ENCODE data around the gene TICRR.
A peak's percentile ranks its signal among the peaks of the same experiment; 100 is the strongest.

Gene TICRR

GRCh38 chr15:89629829-89630228, 54.6 kb downstream of the TICRR start:
- no peak for DNase-seq

GRCh38 chr15:89630260-89630659, 55.0 kb downstream of the TICRR start:
- no peak for DNase-seq

- DNase-seq: no peak
Observed at GRCh38 chr15:89630974-89631901, 56.0 kb downstream of the TICRR start.

- no peak for DNase-seq
Observed at GRCh38 chr15:89631902-89632264, 56.6 kb downstream of the TICRR start.

DNA sequence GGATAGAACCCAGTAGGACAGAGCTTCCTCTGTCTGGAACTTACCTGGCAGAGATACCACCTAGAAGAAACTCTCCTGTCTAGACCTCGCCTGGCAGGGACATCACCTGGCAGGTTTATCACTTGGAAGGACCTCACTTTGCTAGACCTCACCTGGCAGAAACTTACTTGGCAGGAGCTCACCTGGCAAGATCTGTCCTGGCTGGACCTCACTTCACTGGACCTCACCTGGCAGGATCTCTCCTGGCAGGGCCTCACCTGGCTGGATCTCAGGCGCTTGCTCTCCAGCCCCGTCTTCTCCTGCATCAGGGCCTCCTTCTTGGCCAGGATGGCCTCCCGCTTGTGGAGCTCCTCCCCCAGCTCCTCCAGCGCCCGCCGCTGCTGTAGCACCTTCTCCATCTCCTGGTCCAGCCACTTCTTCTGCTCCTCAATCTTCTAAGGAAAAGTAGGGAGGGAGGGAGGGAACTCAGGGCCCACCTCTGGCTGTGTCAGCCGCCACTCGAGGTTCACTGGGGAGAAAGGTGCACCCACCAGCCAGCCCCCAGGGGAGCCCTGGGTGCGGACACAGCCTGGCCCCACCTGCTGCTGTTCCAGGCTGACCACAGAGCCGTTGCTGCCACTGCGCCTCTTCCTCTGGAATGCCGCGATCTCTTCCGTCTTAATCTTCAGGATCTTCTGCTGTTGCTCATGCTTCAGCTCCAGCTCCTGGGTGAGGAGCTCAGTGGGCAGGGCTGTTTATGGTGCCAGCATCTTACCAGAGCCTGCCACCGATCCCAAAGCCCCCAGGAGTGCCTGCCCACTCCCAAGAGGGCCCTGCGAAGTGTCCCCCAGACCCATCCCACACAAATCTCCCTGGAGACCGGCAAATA, 57.5 kb downstream of the TICRR start:
- no peak for DNase-seq

- DNase-seq: no peak
Observed at GRCh38 chr15:89633585-89633984, 58.3 kb downstream of the TICRR start.

- no peak for DNase-seq
Observed at GRCh38 chr15:89640245-89640644, 65.0 kb downstream of the TICRR start.

- DNase-seq: no peak
Observed at GRCh38 chr15:89641053-89641452, 65.8 kb downstream of the TICRR start.

- DNase-seq: no peak
Observed at GRCh38 chr15:89642106-89642505, 66.8 kb downstream of the TICRR start.

- no peak for DNase-seq
Observed at GRCh38 chr15:89645680-89646079, 70.4 kb downstream of the TICRR start.

DNA sequence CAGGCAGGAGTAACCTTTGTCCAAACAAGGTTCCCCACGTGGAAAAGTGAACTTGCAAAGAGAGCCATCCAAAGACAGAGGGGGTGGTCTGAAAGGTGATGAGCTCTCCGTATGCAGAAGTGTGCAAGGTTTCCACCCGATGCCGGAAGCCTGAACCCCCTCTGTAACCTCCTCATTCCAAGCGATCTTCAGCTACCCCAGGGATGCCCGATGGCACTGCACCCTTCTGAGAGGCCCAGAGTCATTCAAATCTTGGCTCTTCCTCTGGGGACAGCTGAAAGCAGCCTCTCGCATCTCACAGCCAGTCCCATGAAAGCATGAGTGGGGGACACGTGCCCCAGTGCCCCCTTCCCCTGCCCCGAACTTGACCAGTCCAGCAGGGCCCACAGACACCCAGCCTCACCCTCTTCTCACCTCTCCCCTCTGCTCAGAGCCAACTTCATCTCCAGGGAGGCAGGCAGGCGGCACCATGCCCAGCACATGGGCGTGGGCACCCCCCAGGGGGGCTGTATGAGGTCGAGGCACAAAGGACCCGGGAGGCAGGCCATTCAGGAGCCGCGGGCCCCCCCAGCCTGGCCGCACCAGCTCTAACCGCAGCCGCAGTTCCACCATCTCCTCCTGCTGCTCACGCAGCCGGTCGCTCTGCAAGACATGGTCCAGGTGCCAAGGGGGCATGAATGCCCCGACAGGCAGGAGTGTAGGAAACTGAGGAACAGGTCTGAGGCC, 71.3 kb downstream of the TICRR start:
- DNase-seq: no peak

DNA sequence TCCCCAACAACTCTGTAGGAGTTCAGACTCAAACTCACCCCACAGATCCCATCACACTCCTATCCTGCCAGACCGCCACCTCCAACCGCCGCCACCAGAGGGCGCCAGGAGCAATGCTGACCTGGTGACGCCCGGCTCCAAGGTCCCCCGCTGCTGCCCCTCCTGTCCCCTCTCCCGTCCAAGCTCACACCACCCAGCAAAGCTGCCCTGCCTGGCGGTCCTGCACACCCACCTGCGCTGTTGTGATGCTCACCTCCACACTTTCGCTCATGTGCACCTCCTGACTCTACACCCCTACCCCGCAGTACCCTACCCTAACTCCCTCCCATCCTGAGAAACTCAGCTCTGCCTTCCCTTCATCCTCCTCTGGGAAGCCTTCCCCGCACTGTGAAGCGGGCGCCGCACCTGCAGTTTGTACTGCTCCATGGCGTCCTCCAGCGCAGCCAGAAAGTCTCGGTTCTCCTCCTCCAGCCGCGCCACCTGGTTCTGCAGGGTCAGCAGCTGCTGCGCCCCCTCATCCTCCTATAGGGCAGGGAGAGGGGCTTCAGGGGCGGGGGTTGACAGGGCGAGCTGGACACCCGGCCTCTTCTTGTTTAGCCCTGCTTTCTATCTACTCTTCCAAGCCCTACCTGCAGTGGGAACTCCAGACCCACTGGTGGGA, 72.1 kb downstream of the TICRR start:
- peak in 1 of 2 experiments; percentile 42 for DNase-seq

GRCh38 chr15:89648106-89649012, 73.1 kb downstream of the TICRR start:
- no peak for DNase-seq

- no peak for DNase-seq
Observed at GRCh38 chr15:89649013-89649625, 73.8 kb downstream of the TICRR start.

DNA sequence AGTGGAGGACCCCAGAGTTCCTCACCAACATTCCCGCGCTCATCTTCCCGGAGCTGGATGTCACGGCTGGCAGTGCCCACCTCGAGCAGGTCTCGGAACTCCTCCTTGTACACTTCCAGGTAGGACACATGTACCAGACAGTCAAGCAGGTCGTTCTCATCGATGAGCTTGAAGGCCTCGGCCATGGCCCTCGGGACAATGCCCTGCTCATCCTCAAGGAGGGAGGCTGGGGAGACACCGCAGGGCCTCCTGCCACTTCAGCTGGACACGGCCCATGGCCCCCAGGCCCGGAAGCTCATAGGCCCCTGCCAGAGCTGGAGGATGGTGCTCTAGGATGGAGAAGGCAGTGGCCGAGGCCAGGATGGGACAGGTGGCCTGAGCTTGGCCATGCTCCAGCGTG, 74.4 kb downstream of the TICRR start:
- DNase-seq: no peak

GRCh38 chr15:89652131-89652530, 76.9 kb downstream of the TICRR start:
- no peak for DNase-seq

DNA sequence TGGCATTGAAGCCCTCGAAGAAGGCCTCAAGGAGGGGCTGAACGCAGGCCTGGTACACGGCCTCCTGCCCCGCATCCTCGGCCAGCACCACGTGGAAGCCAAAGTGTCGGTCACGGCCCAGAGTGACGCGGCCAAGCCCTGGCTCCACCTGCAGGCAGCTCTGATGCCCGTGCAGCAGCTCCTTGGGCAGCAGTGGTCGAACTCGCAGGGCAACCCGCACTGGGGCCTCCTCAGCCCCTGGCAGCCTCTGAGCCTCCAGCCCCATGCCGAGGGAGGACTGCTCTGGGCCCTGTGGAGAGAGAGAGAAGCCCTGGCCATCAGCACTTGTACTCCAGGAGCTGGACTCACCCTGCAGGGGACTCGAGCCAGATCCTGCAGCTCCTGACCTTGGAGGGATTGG, 77.4 kb downstream of the TICRR start:
- DNase-seq: no peak

DNA sequence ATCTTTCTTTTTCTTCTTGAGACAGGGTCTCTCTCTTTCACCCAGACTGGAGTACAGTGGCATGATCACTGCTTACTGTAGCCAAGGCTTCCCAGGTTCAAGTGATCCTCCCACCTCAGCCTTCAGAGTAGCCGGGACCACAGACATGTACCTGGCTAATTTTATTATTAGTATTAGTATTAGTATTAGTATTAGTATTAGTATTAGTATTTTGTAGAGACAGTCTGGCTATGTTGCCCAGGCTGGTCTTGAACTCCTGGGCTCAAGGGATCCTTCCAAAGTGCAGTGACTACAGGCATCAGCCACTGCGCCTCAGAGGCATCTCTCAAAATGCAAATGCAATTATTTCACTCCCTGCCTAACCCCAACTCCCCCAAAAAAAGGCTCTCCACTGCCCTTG, 78.3 kb downstream of the TICRR start:
- no peak for DNase-seq

DNA sequence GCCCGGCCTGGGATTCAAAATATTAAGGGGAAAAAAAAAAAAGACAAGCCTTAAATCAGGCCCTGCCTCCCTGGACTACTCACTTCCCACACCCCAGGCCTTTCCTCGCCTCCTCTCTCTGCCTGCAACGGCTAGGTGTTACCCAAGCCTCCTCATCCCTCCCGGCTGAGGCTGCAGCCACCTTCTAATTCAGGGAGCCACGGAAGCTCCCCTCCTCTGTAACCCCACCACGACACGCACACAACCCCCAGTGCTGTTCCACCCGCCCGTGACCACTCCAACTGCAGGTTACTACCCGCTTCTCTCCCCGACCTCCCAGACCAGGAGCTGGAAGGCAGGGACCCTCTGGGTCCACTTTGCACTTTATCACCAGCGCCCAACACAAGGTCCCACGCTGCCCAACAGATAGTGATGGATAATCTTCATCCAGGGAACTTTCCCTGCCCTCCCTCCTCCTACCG, 79.1 kb downstream of the TICRR start:
- DNase-seq: no peak

DNA sequence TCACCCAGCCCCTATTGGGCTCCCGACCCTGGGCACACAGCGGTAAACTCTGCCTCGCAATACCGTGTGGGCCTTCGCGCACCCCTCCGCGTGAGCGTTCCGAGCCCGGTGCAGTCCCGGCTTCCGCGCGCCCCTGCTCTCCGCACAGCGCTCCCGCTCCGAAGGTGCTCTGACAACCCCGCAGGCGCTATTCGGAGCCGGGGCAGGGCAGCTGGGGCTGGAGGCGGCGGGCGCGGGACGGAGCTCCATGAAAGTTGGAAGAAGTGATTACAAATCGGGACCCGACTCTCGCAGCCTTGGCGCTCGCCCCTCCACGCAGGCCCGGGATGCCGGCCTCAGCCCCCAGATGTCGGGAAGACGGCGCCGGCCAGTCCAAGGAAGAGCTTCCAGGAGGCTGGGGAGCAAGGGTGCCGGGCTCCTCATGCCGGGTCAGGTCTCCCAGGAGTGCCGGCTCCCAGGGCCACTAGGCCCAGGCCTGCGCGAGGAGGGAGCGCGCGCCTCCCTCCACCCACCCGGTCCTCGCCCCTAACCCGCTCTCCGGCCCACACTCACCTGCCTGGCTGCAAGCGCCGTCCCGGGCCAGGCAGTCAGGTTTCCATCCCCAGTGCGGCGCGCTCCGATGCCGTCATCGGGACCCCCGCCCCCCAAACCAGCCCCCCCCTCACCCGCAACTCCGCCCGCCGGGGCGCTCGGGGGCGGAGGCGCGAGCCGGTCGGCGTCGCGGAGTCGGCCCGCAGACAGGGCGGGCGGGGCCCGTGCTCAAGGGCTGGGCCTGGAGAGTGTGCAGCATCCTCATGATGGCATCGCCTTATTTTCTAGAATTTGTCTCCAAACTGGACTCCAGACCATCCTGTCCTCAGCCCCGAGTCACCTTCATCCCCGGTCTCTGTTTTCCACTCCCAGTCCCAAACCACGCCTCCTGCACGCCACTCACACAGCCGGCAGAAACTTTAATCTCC, 79.9 kb downstream of the TICRR start, which contains the start of gene KIF7:
Gene KIF7 (minus strand): TSS at position 621 of the 959 bp plus-strand sequence. CDS start 2,537 bp downstream, outside the sequence.
- DNase-seq: peak; percentile 20 to 63
